NCI-H2081 (cell line): Measurements from ENCODE around the gene NOP14.
"Not testable (repeated sequence)": the region's sequence is repeated elsewhere in the genome, so short reads cannot be mapped to it uniquely, and the experiment has no call there.

Source experiments
- DNase-seq, 2 experiments: peaks; one replicate each; lab custom pipeline; 2025; lab: John Stamatoyannopoulos, UW

NOP14 gene

GRCh38 chr4:2931512-2932301 lies 31.5 kb downstream of the NOP14 start:
- no peak for DNase-seq

GRCh38 chr4:2930758-2931511 lies 32.3 kb downstream of the NOP14 start:
- no peak for DNase-seq

GRCh38 chr4:2930135-2930757 lies 33.0 kb downstream of the NOP14 start:
- no peak for DNase-seq

- DNase-seq = no peak
Observed at GRCh38 chr4:2929469-2929868, 33.7 kb downstream of the NOP14 start.

GRCh38 chr4:2928242-2929176 lies 34.7 kb downstream of the NOP14 start:
- DNase-seq = no peak

- DNase-seq = no peak
Observed at GRCh38 chr4:2927696-2928075, 35.5 kb downstream of the NOP14 start.

- DNase-seq = no peak
Observed at GRCh38 chr4:2927016-2927695, 36.0 kb downstream of the NOP14 start.

GRCh38 chr4:2925931-2926860 lies 37.0 kb downstream of the NOP14 start:
- no peak for DNase-seq

- DNase-seq = no peak
Observed at GRCh38 chr4:2925496-2925895, 37.7 kb downstream of the NOP14 start.

GRCh38 chr4:2924765-2925301 lies 38.4 kb downstream of the NOP14 start:
- peak in 1 of 2 experiments; percentile 48 for DNase-seq

- no peak for DNase-seq
Observed at GRCh38 chr4:2924286-2924685, 38.9 kb downstream of the NOP14 start.

- no peak for DNase-seq
Observed at GRCh38 chr4:2923668-2924173, 39.5 kb downstream of the NOP14 start.

GRCh38 chr4:2923141-2923551 lies 40.1 kb downstream of the NOP14 start:
- no peak for DNase-seq

- DNase-seq = not testable (repeated sequence)
Observed at GRCh38 chr4:2922453-2923101, 40.6 kb downstream of the NOP14 start.

GRCh38 chr4:2918714-2919113 lies 44.5 kb downstream of the NOP14 start:
- not testable (repeated sequence) for DNase-seq

GRCh38 chr4:2918300-2918699 lies 44.9 kb downstream of the NOP14 start:
- not testable (repeated sequence) for DNase-seq

GRCh38 chr4:2916696-2917095 lies 46.5 kb downstream of the NOP14 start:
- DNase-seq = not testable (repeated sequence)

- no peak for DNase-seq
Observed at GRCh38 chr4:2915789-2916188, 47.4 kb downstream of the NOP14 start.
